PC-9 (cell line): ENCODE measurements around the gene OSGEP. TPM values are rescaled to one million over a fixed set of nuclear protein-coding genes. Genes with fewer than 3 reads are reported as not detected.
A peak's percentile ranks its signal among the peaks of the same experiment; 100 is the strongest.

Source experiments
- BruUV-seq: library from RNA; stranded (reverse); fragments of 400-500 nt; replicated peaks from 2 replicates; lab custom pipeline; 2021; lab: Mats Ljungman, UMichigan
- CTCF ChIA-PET: fragments of 300-600 bp; sonication (Branson Sonifier 250); formaldehyde crosslinking; loops from one replicate; lab custom pipeline; 2022; ENCODE audit warnings: antibody characterized with exemption; lab: Charles Lee
- POLR2A ChIA-PET: fragments of 300-600 bp; sonication (Branson Sonifier 250); formaldehyde crosslinking; loops from one replicate; lab custom pipeline; 2022; ENCODE audit warnings: antibody characterized with exemption; ENCODE audit not compliant: unreplicated experiment; lab: Charles Lee
- DNase-seq, 2 experiments: peaks; one replicate each; pipeline versions ENCODE4 v3.0.0 to v3.0.0-alpha.2; 2015 to 2022; ENCODE audit warnings: mixed read lengths in 1 of 2
- H2AFZ ChIP-seq: fragments of 200-600 bp; sonication (generic); 2 replicates; pipeline ENCODE4 v1.8.1; 2017; ENCODE audit warnings: antibody characterized with exemption
- H3F3A ChIP-seq: fragments of 200-600 bp; sonication (generic); 2 replicates; pipeline ENCODE4 v1.8.1; 2017; ENCODE audit warnings: antibody characterized with exemption, mild to moderate bottlenecking, low read depth; ENCODE audit not compliant: insufficient read depth
- H3K27ac ChIP-seq: fragments of 200-600 bp; sonication (generic); 2 replicates; pipeline ENCODE4 v1.6.1; 2016; ENCODE audit warnings: mixed run types
- H3K27me3 ChIP-seq: fragments of 200-600 bp; sonication (generic); 2 replicates; pipeline ENCODE4 v1.6.1; 2016; ENCODE audit warnings: low read depth, mixed run types; ENCODE audit not compliant: insufficient read depth
- H3K36me3 ChIP-seq: fragments of 200-600 bp; sonication (generic); 2 replicates; pipeline ENCODE4 v1.6.1; 2016; ENCODE audit warnings: low read depth, mixed run types
- H3K4me1 ChIP-seq: fragments of 200-600 bp; sonication (generic); replicated peaks from 2 replicates; pipeline ENCODE4 v1.6.1; 2016; ENCODE audit warnings: mixed run types; ENCODE audit not compliant: insufficient read depth
- H3K4me2 ChIP-seq: fragments of 200-600 bp; sonication (generic); 2 replicates; pipeline ENCODE4 v1.6.1; 2017; ENCODE audit warnings: mixed run types
- H3K4me3 ChIP-seq: fragments of 200-600 bp; sonication (generic); 2 replicates; pipeline ENCODE4 v1.6.1; 2016; ENCODE audit warnings: mixed run types
- H3K79me2 ChIP-seq: fragments of 200-600 bp; sonication (generic); 2 replicates; pipeline ENCODE4 v1.6.1; 2017; ENCODE audit warnings: low read depth, mixed run types
- H3K9me2 ChIP-seq: fragments of 200-600 bp; sonication (generic); 2 replicates; pipeline ENCODE4 v1.8.1; 2017; ENCODE audit warnings: mild to moderate bottlenecking; ENCODE audit not compliant: insufficient read depth
- H3K9me3 ChIP-seq: fragments of 200-600 bp; sonication (generic); 2 replicates; pipeline ENCODE4 v1.8.1; 2016; ENCODE audit warnings: low read depth; ENCODE audit not compliant: insufficient read depth
- H4K20me1 ChIP-seq: fragments of 200-600 bp; sonication (generic); 2 replicates; pipeline ENCODE4 v1.8.1; 2017; ENCODE audit not compliant: insufficient read depth
- CTCF ChIP-seq: fragments of 200-600 bp; sonication (generic); conservative IDR thresholded peaks from 2 replicates; pipeline ENCODE4 v1.6.1; 2017; ENCODE audit warnings: mixed run types, antibody characterized with exemption, mild to moderate bottlenecking, moderate library complexity
- EZH2 ChIP-seq: fragments of 200-600 bp; sonication (generic); IDR thresholded peaks from 2 replicates; pipeline ENCODE4 v1.8.0; 2017; ENCODE audit warnings: antibody characterized with exemption, low read depth
- intact Hi-C: fragments of 100-400 bp; cut with micrococcal nuclease; formaldehyde crosslinking; loops from one replicate; pipeline ENCODE4 v1.10.0; 2022; ENCODE audit not compliant: unreplicated experiment
- total RNA-seq: library from RNA; stranded (reverse); gene quantifications from 2 replicates; pipeline ENCODE4 v1.2.3, GENCODE V29; 2021

The OSGEP gene
- total RNA-seq, 1 experiment from 2014 or later, result 20.6 TPM

DNA sequence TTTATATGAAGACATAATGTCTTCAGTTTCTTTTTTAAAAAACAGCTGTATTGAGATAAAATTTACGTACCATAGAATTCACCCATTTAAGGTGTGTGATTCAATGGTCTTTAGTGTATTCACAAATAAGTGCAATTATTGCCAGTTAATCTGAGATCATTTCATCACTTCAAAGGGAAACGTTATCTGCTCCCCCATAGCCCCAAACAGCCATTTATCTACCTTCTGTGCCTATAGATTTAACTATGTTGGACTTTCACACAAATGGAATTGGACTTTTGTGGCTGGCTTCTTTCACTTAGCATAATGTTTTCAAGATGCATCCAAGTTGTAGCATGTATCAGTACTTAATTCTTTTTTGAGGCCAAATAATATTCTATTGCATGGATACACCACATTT is 24.3 kb upstream of the OSGEP start:
- H2AFZ ChIP-seq, result no peak overlapping the region
- POLR2A ChIA-PET, result no interaction called here
- H3K4me2 ChIP-seq, result no peak overlapping the region
- H3K9me2 ChIP-seq, result no peaks in the 10 kb centered on the region
- H3K27me3 ChIP-seq, result no peaks in the 10 kb centered on the region
- intact Hi-C loops, result no loop called here
- no peaks in the 10 kb centered on the region for H3K79me2 ChIP-seq
- no peaks in the 10 kb centered on the region for H3F3A ChIP-seq
- no peaks in the 10 kb centered on the region for H3K4me1 ChIP-seq
- no peak for DNase-seq
- no peaks in the 10 kb centered on the region for H3K36me3 ChIP-seq
- CTCF ChIA-PET, result no interaction called here
- BruUV-seq, result no TSS peak
- H3K27ac ChIP-seq, result no peak overlapping the region
- no peak overlapping the region for H3K4me3 ChIP-seq
- no peaks in the 10 kb centered on the region for H4K20me1 ChIP-seq
- no peaks in the 10 kb centered on the region for H3K9me3 ChIP-seq
- TF ChIP-seq EZH2 (no peak), CTCF (no peak)

DNA sequence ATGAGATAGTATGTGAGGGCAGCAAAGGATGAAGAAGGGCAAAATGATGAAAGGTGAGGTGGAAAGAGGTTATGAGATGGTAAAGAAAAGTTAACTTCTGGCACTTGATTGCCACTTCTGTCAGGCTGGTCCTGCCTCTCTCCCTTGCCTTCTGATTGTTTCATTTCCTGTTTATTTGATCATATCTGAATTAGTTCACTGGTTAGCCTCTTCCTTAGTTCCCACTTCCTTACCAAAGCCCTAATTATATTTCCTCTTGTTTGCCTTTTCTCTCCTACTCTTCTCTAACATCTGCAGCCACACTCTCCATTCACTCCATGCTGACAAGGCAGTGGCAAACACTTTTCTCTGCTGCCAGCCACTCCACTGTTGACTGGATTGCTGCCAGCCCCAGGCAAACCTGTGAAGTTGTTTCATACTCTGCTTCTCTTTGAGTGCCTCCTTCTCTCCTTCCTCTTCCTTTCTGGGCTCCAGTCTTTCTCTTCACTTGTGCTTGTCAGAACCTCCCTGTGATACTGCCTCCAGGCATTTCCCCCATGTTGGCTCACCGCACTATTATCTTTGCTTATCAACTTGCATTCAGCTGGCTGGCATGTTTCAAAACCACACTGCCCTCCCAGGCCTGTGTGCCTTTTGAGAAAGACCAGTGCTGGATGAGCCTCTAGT is 22.7 kb upstream of the OSGEP start:
- H3K4me1 ChIP-seq, result no peaks in the 10 kb centered on the region
- no peaks in the 10 kb centered on the region for H3F3A ChIP-seq
- peaks cover 2% of the 10 kb centered on the region for H3K79me2 ChIP-seq
- no TSS peak for BruUV-seq
- H3K9me2 ChIP-seq, result no peaks in the 10 kb centered on the region
- no peaks in the 10 kb centered on the region for H3K36me3 ChIP-seq
- no peak overlapping the region for H3K4me2 ChIP-seq
- DNase-seq, result peak in 1 of 2 experiments; percentile 49
- CTCF ChIA-PET, result no interaction called here
- H4K20me1 ChIP-seq, result no peaks in the 10 kb centered on the region
- no peak for TF ChIP-seq CTCF
- no peak for TF ChIP-seq EZH2
- no peak overlapping the region for H2AFZ ChIP-seq
- no peaks in the 10 kb centered on the region for H3K9me3 ChIP-seq
- no peak overlapping the region for H3K4me3 ChIP-seq
- POLR2A ChIA-PET, result interaction anchor here (0.6 kb wide), 2 partner anchors 16 to 22 kb away, joined by 3 to 8 read pairs; partner anchors contain the start of genes APEX1 and PIP4P1
- intact Hi-C loops, result no loop called here
- H3K27ac ChIP-seq, result no peak overlapping the region
- no peaks in the 10 kb centered on the region for H3K27me3 ChIP-seq

- Histone ChIP-seq H3K36me3 (no peaks in the 10 kb centered on the region), H3K79me2 (peaks cover 8% of the 10 kb centered on the region), H3K27me3 (no peaks in the 10 kb centered on the region), H2AFZ (no peak overlapping the region), H4K20me1 (no peaks in the 10 kb centered on the region), H3K27ac (no peak overlapping the region), H3K4me2 (no peak overlapping the region), H3K9me2 (no peaks in the 10 kb centered on the region), H3F3A (no peaks in the 10 kb centered on the region), H3K9me3 (no peaks in the 10 kb centered on the region), H3K4me1 (no peaks in the 10 kb centered on the region), H3K4me3 (no peak overlapping the region)
- no peak for DNase-seq
- intact Hi-C loops, result no loop called here
- CTCF ChIA-PET, result no interaction called here
- TF ChIP-seq CTCF (no peak), EZH2 (no peak)
- POLR2A ChIA-PET, result interaction anchor here (0.6 kb wide), 1 partner anchor 16 kb away, joined by 8 read pairs; the partner anchor contains the start of gene PIP4P1
- BruUV-seq, result no TSS peak
Measured at GRCh38 chr14:20476776-20477175, 22.2 kb upstream of the OSGEP start.
